GM12878 (cell line): ENCODE measurements around the gene PPM1G.

Source experiments
- CEBPB ChIP-seq, 2 experiments: fragments of 150-350 bp in 1 of 2; IDR thresholded peaks; 2 replicates each; pipeline ENCODE4 v1.6.1; 2012 to 2014; ENCODE audit warnings: low read depth in 2 of 2, low read length in 2 of 2, borderline replicate concordance in 1 of 2, inconsistent platforms in 1 of 2
- CHD2 ChIP-seq: IDR thresholded peaks from 2 replicates; pipeline ENCODE4 v1.6.1; 2011; ENCODE audit warnings: low read depth, low read length, improper control_type of control experiment, borderline replicate concordance
- EGR1 ChIP-seq, 2 experiments: IDR thresholded peaks; 1 replicate in 1 of 2; 2 replicates in 1 of 2; pipeline ENCODE4 v1.6.1; 2011 to 2012; ENCODE audit warnings: low read depth in 2 of 2, low read length in 2 of 2, borderline replicate concordance in 1 of 2, mild to moderate bottlenecking in 1 of 2, moderate library complexity in 1 of 2
- ESRRA ChIP-seq: IDR thresholded peaks from 2 replicates; pipeline ENCODE4 v1.6.1; 2012; ENCODE audit warnings: mild to moderate bottlenecking, low read length, improper control_type of control experiment
- EZH2 ChIP-seq: IDR thresholded peaks from 2 replicates; pipeline ENCODE4 v1.6.1; 2012; ENCODE audit warnings: low read depth, mild to moderate bottlenecking, control low read depth, inconsistent platforms, low read length, borderline replicate concordance; ENCODE audit not compliant: control insufficient read depth
- POLR2A ChIP-seq: IDR thresholded peaks from 2 replicates; pipeline ENCODE4 v1.6.1; 2011; ENCODE audit warnings: low read depth, mild to moderate bottlenecking, low read length
- POLR2AphosphoS5 ChIP-seq: IDR thresholded peaks from 2 replicates; pipeline ENCODE4 v1.6.1; 2011; ENCODE audit warnings: mild to moderate bottlenecking, low read length, inconsistent platforms
- SMARCA5 ChIP-seq: fragments of 450-650 bp; IDR thresholded peaks from 2 replicates; pipeline ENCODE4 v1.6.1; 2017; ENCODE audit warnings: mild to moderate bottlenecking
- YY1 ChIP-seq: IDR thresholded peaks from 2 replicates; pipeline ENCODE4 v1.6.1; 2011; ENCODE audit warnings: low read depth, mild to moderate bottlenecking, low read length
- TF ChIP-seq, protein P1 (sequence below), 3 experiments: IDR thresholded peaks in 2 of 3; conservative IDR thresholded peaks in 1 of 3; 2 replicates each; pipeline ENCODE4 v1.5.1; 2011; ENCODE audit warnings: low read depth in 3 of 3, low read length in 3 of 3, mild to moderate bottlenecking in 3 of 3, control low read depth in 2 of 3, moderate library complexity in 2 of 3, inconsistent platforms in 1 of 3, mixed read lengths in 1 of 3; ENCODE audit not compliant: control insufficient read depth in 2 of 3, insufficient read depth in 1 of 3; ENCODE audit errors: extremely low read depth in 1 of 3
- TF ChIP-seq, protein P2 (sequence below): fragments of 450-650 bp; IDR thresholded peaks from 2 replicates; pipeline ENCODE4 v1.6.1; 2016; ENCODE audit warnings: mild to moderate bottlenecking
- TF ChIP-seq, protein P3 (sequence below): IDR thresholded peaks from 2 replicates; pipeline ENCODE4 v1.6.1; 2011; ENCODE audit warnings: low read depth, low read length, improper control_type of control experiment, borderline replicate concordance
- TF ChIP-seq, protein P4 (sequence below): IDR thresholded peaks from 2 replicates; pipeline ENCODE4 v1.6.1; 2012; ENCODE audit warnings: mild to moderate bottlenecking, low read depth, low read length
- TF ChIP-seq, protein P5 (sequence below): IDR thresholded peaks from 2 replicates; pipeline ENCODE4 v1.6.1; 2011; ENCODE audit warnings: low read depth, mild to moderate bottlenecking, low read length, moderate library complexity, borderline replicate concordance; ENCODE audit errors: extremely low read depth

DNA sequence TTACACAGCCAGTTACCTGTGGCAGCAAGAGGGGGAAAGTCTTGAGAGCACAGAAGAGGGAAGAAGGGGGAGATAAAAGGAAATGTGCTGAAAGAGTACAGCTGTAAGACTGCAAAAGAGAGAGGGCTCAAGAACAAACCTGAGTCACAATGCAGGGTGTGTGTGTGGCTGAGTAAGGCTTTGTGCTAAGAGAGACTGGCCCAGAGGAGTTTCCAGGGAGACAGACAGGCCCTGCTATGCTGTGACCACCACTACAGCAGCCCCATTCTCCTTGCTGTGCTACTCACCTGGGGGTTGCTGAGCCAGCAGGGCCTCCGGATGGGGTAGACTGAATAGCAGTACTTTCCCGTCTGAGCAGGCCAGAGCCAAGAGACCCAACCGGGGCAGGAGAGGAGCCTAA is 74.1 kb downstream of the PPM1G start:
- TF ChIP-seq, protein P1, sequence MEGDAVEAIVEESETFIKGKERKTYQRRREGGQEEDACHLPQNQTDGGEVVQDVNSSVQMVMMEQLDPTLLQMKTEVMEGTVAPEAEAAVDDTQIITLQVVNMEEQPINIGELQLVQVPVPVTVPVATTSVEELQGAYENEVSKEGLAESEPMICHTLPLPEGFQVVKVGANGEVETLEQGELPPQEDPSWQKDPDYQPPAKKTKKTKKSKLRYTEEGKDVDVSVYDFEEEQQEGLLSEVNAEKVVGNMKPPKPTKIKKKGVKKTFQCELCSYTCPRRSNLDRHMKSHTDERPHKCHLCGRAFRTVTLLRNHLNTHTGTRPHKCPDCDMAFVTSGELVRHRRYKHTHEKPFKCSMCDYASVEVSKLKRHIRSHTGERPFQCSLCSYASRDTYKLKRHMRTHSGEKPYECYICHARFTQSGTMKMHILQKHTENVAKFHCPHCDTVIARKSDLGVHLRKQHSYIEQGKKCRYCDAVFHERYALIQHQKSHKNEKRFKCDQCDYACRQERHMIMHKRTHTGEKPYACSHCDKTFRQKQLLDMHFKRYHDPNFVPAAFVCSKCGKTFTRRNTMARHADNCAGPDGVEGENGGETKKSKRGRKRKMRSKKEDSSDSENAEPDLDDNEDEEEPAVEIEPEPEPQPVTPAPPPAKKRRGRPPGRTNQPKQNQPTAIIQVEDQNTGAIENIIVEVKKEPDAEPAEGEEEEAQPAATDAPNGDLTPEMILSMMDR (IDR thresholded peaks at IDR 0.05 in 2 of 3, conservative IDR thresholded peaks at IDR 0.05 in 1 of 3; ENCODE audit: control insufficient read depth in 2 of 3, extremely low read depth in 1 of 3, insufficient read depth in 1 of 3, low read depth in 3 of 3, low read length in 3 of 3), result no peak
- TF ChIP-seq SMARCA5 (no peak), CEBPB (IDR thresholded peaks at IDR 0.05; ENCODE audit: borderline replicate concordance in 1 of 2, low read depth in 2 of 2, low read length in 2 of 2) (no peak), ESRRA (no peak), EZH2 (no peak), POLR2A (no peak), POLR2AphosphoS5 (no peak), CHD2 (no peak), YY1 (no peak), EGR1 (IDR thresholded peaks at IDR 0.05; ENCODE audit: borderline replicate concordance in 1 of 2, low read depth in 2 of 2, low read length in 2 of 2) (no peak)
- TF ChIP-seq, protein P2, sequence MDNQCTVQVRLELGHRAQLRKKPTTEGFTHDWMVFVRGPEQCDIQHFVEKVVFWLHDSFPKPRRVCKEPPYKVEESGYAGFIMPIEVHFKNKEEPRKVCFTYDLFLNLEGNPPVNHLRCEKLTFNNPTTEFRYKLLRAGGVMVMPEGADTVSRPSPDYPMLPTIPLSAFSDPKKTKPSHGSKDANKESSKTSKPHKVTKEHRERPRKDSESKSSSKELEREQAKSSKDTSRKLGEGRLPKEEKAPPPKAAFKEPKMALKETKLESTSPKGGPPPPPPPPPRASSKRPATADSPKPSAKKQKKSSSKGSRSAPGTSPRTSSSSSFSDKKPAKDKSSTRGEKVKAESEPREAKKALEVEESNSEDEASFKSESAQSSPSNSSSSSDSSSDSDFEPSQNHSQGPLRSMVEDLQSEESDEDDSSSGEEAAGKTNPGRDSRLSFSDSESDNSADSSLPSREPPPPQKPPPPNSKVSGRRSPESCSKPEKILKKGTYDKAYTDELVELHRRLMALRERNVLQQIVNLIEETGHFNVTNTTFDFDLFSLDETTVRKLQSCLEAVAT, result no peak
- TF ChIP-seq, protein P3, sequence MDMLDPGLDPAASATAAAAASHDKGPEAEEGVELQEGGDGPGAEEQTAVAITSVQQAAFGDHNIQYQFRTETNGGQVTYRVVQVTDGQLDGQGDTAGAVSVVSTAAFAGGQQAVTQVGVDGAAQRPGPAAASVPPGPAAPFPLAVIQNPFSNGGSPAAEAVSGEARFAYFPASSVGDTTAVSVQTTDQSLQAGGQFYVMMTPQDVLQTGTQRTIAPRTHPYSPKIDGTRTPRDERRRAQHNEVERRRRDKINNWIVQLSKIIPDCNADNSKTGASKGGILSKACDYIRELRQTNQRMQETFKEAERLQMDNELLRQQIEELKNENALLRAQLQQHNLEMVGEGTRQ, result no peak
- TF ChIP-seq, protein P4, sequence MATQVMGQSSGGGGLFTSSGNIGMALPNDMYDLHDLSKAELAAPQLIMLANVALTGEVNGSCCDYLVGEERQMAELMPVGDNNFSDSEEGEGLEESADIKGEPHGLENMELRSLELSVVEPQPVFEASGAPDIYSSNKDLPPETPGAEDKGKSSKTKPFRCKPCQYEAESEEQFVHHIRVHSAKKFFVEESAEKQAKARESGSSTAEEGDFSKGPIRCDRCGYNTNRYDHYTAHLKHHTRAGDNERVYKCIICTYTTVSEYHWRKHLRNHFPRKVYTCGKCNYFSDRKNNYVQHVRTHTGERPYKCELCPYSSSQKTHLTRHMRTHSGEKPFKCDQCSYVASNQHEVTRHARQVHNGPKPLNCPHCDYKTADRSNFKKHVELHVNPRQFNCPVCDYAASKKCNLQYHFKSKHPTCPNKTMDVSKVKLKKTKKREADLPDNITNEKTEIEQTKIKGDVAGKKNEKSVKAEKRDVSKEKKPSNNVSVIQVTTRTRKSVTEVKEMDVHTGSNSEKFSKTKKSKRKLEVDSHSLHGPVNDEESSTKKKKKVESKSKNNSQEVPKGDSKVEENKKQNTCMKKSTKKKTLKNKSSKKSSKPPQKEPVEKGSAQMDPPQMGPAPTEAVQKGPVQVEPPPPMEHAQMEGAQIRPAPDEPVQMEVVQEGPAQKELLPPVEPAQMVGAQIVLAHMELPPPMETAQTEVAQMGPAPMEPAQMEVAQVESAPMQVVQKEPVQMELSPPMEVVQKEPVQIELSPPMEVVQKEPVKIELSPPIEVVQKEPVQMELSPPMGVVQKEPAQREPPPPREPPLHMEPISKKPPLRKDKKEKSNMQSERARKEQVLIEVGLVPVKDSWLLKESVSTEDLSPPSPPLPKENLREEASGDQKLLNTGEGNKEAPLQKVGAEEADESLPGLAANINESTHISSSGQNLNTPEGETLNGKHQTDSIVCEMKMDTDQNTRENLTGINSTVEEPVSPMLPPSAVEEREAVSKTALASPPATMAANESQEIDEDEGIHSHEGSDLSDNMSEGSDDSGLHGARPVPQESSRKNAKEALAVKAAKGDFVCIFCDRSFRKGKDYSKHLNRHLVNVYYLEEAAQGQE, result no peak
- TF ChIP-seq, protein P5, sequence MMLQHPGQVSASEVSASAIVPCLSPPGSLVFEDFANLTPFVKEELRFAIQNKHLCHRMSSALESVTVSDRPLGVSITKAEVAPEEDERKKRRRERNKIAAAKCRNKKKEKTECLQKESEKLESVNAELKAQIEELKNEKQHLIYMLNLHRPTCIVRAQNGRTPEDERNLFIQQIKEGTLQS, result no peak
